Uterus (tissue), 2 donors: ENCODE data around the gene FIZ1.

Experiments
- POLR2A ChIP-seq, 2 donors: fragments of 450-650 bp; IDR thresholded peaks; one replicate each; pipeline ENCODE4 v1.6.1; 2016; ENCODE audit warnings: antibody characterized with exemption in 2 of 2, mild to moderate bottlenecking in 1 of 2, moderate library complexity in 1 of 2
- TF ChIP-seq, protein P1 (sequence below), 4 experiments: fragments of 200-600 bp in 2 of 4; fragments of 450-650 bp in 2 of 4; sonication (generic) in 2 of 4; IDR thresholded peaks; one replicate each; pipeline ENCODE4 v1.5.1; 2016 to 2019; ENCODE audit warnings: antibody characterized with exemption in 4 of 4, mild to moderate bottlenecking in 2 of 4, moderate library complexity in 1 of 4

DNA sequence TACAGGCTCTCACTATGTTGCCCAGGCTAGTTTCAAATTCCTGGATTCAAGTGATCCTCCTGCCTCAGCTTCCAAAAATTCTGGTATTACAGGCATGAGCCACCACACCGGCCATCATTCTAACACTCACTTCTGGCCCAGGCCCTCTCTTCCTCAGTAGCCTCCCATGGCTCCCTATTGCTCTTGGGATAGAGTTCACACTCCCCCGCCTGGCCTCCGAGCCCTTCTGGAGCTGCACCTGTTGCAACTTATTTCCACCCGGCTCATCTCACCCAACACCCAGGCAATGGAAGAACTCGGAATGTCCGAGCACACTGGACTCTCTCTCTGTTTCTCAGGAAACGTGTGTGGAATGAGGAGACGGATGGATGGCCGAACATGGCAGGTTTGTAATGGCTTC lies 45.0 kb downstream of the FIZ1 start:
- TF ChIP-seq, protein P1, sequence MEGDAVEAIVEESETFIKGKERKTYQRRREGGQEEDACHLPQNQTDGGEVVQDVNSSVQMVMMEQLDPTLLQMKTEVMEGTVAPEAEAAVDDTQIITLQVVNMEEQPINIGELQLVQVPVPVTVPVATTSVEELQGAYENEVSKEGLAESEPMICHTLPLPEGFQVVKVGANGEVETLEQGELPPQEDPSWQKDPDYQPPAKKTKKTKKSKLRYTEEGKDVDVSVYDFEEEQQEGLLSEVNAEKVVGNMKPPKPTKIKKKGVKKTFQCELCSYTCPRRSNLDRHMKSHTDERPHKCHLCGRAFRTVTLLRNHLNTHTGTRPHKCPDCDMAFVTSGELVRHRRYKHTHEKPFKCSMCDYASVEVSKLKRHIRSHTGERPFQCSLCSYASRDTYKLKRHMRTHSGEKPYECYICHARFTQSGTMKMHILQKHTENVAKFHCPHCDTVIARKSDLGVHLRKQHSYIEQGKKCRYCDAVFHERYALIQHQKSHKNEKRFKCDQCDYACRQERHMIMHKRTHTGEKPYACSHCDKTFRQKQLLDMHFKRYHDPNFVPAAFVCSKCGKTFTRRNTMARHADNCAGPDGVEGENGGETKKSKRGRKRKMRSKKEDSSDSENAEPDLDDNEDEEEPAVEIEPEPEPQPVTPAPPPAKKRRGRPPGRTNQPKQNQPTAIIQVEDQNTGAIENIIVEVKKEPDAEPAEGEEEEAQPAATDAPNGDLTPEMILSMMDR (IDR thresholded peaks at IDR 0.05) = no peak
- TF ChIP-seq POLR2A (IDR thresholded peaks at IDR 0.05) = no peak
